NCI-H1048 (cell line): ENCODE data around the gene H2AZ1.
"Not testable (repeated sequence)": the region's sequence is repeated elsewhere in the genome, so short reads cannot be mapped to it uniquely, and the experiment has no call there.

Source experiments
- DNase-seq: peaks from one replicate; lab custom pipeline; 2025; lab: John Stamatoyannopoulos, UW

H2AZ1 gene

GRCh38 chr4:99949999-99950912 is at the start of gene H2AZ1:
TSS of gene H2AZ1 (minus strand) at chr4:99950275. CDS start at chr4:99950170, 105 bp downstream.
- DNase-seq, result peak; percentile 97

GRCh38 chr4:99998062-99998867 is 48.2 kb upstream of the H2AZ1 start:
- peak; percentile 1 for DNase-seq

GRCh38 chr4:99991741-99992140 is 41.7 kb upstream of the H2AZ1 start:
- DNase-seq, result no peak

- no peak for DNase-seq
Measured at GRCh38 chr4:99987681-99988080, 37.6 kb upstream of the H2AZ1 start.

- DNase-seq, result no peak
Measured at GRCh38 chr4:99986792-99987191, 36.7 kb upstream of the H2AZ1 start.

GRCh38 chr4:99983289-99983943 is 33.3 kb upstream of the H2AZ1 start:
- DNase-seq, result no peak

GRCh38 chr4:99979872-99980271 is 29.8 kb upstream of the H2AZ1 start:
- DNase-seq, result no peak

GRCh38 chr4:99971453-99972111 is 21.5 kb upstream of the H2AZ1 start:
- no peak for DNase-seq

GRCh38 chr4:99968330-99968729 is 18.3 kb upstream of the H2AZ1 start:
- DNase-seq, result no peak

GRCh38 chr4:99966692-99967091 is 16.6 kb upstream of the H2AZ1 start:
- DNase-seq, result no peak

GRCh38 chr4:99965674-99966350 is 15.7 kb upstream of the H2AZ1 start:
- no peak for DNase-seq

GRCh38 chr4:99965173-99965572 is 15.1 kb upstream of the H2AZ1 start:
- DNase-seq, result no peak

- no peak for DNase-seq
Measured at GRCh38 chr4:99961711-99962110, 11.6 kb upstream of the H2AZ1 start.

- no peak for DNase-seq
Measured at GRCh38 chr4:99960648-99961047, 10.6 kb upstream of the H2AZ1 start.

GRCh38 chr4:99958207-99958606 is 8.1 kb upstream of the H2AZ1 start:
- DNase-seq, result not testable (repeated sequence)

GRCh38 chr4:99950913-99951254 is 809 bp upstream of the H2AZ1 start:
- DNase-seq, result no peak

GRCh38 chr4:99949034-99949998 is 759 bp downstream of the H2AZ1 start:
- peak; percentile 92 for DNase-seq

GRCh38 chr4:99947608-99948007 is 2.5 kb downstream of the H2AZ1 start:
- DNase-seq, result no peak

GRCh38 chr4:99947190-99947578 is 2.9 kb downstream of the H2AZ1 start:
- DNase-seq, result no peak
